ENCODE results near the gene DNAJB9.

The DNAJB9 gene

GRCh38 chr7:108565987-108566386, 3.7 kb upstream of the DNAJB9 start:
- in situ Hi-C loops (cut with MboI; ENCODE audit: low sequenced_read_pairs): no loop called here

- in situ Hi-C loops (cut with MboI; ENCODE audit: low sequenced_read_pairs): no loop called here
Measured at GRCh38 chr7:108568801-108569380, 783 bp upstream of the DNAJB9 start.

- in situ Hi-C loops (cut with MboI; ENCODE audit: low sequenced_read_pairs): no loop called here
Measured at GRCh38 chr7:108570146-108570755, 577 bp downstream of the DNAJB9 start.

- in situ Hi-C loops (cut with MboI; ENCODE audit: low sequenced_read_pairs): no loop called here
Measured at GRCh38 chr7:108572480-108572879, 2.8 kb downstream of the DNAJB9 start.

GRCh38 chr7:108575156-108575555, 5.5 kb downstream of the DNAJB9 start:
- in situ Hi-C loops (cut with MboI; ENCODE audit: low sequenced_read_pairs): no loop called here

GRCh38 chr7:108576116-108576515, 6.4 kb downstream of the DNAJB9 start:
- in situ Hi-C loops (cut with MboI; ENCODE audit: low sequenced_read_pairs): no loop called here

- in situ Hi-C loops (cut with MboI; ENCODE audit: low sequenced_read_pairs): no loop called here
Measured at GRCh38 chr7:108578937-108579336, 9.3 kb downstream of the DNAJB9 start.

GRCh38 chr7:108580298-108580697, 10.6 kb downstream of the DNAJB9 start:
- in situ Hi-C loops (cut with MboI; ENCODE audit: low sequenced_read_pairs): no loop called here

- in situ Hi-C loops (cut with MboI; ENCODE audit: low sequenced_read_pairs): no loop called here
Measured at GRCh38 chr7:108581655-108582491, 12.2 kb downstream of the DNAJB9 start.

- in situ Hi-C loops (cut with MboI; ENCODE audit: low sequenced_read_pairs): no loop called here
Measured at GRCh38 chr7:108584211-108584610, 14.5 kb downstream of the DNAJB9 start.

GRCh38 chr7:108585843-108586242, 16.2 kb downstream of the DNAJB9 start:
- in situ Hi-C loops (cut with MboI; ENCODE audit: low sequenced_read_pairs): no loop called here

- in situ Hi-C loops (cut with MboI; ENCODE audit: low sequenced_read_pairs): no loop called here
Measured at GRCh38 chr7:108586274-108586710, 16.6 kb downstream of the DNAJB9 start.

- in situ Hi-C loops (cut with MboI; ENCODE audit: low sequenced_read_pairs): no loop called here
Measured at GRCh38 chr7:108589199-108589598, 19.5 kb downstream of the DNAJB9 start.

GRCh38 chr7:108589874-108590273, 20.2 kb downstream of the DNAJB9 start:
- in situ Hi-C loops (cut with MboI; ENCODE audit: low sequenced_read_pairs): no loop called here

GRCh38 chr7:108590606-108591005, 20.9 kb downstream of the DNAJB9 start:
- in situ Hi-C loops (cut with MboI; ENCODE audit: low sequenced_read_pairs): no loop called here

- in situ Hi-C loops (cut with MboI; ENCODE audit: low sequenced_read_pairs): no loop called here
Measured at GRCh38 chr7:108592646-108593201, 23.1 kb downstream of the DNAJB9 start.

GRCh38 chr7:108596560-108596959, 26.9 kb downstream of the DNAJB9 start:
- in situ Hi-C loops (cut with MboI; ENCODE audit: low sequenced_read_pairs): no loop called here

GRCh38 chr7:108598153-108598552, 28.5 kb downstream of the DNAJB9 start:
- in situ Hi-C loops (cut with MboI; ENCODE audit: low sequenced_read_pairs): no loop called here

- in situ Hi-C loops (cut with MboI; ENCODE audit: low sequenced_read_pairs): no loop called here
Measured at GRCh38 chr7:108598914-108599580, 29.4 kb downstream of the DNAJB9 start.

- in situ Hi-C loops (cut with MboI; ENCODE audit: low sequenced_read_pairs): no loop called here
Measured at GRCh38 chr7:108600399-108600798, 30.7 kb downstream of the DNAJB9 start.

- in situ Hi-C loops (cut with MboI; ENCODE audit: low sequenced_read_pairs): no loop called here
Measured at GRCh38 chr7:108603656-108604306, 34.1 kb downstream of the DNAJB9 start.
